H1 (cell line): Measurements from ENCODE around the gene RAB3A. TPM values are rescaled to one million over a fixed set of nuclear protein-coding genes. Genes with fewer than 3 reads are reported as not detected.

Experiments
- ASH2L ChIP-seq: fragments of 200-600, 300-600 bp; sonication (generic); IDR thresholded peaks from one replicate; pipeline ENCODE4 v1.7.1; 2017; ENCODE audit warnings: low read length
- BCL11A ChIP-seq, 2 experiments: IDR thresholded peaks; one replicate each; pipeline ENCODE4 v1.6.1; 2011; ENCODE audit warnings: low read depth in 2 of 2, low read length in 2 of 2, mild to moderate bottlenecking in 2 of 2
- BRCA1 ChIP-seq: IDR thresholded peaks from 2 replicates; pipeline ENCODE4 v1.6.1; 2012; ENCODE audit warnings: low read depth, low read length, improper control_type of control experiment
- CTBP2 ChIP-seq: IDR thresholded peaks from 2 replicates; pipeline ENCODE4 v1.7.0; 2011; ENCODE audit warnings: borderline replicate concordance, mild to moderate bottlenecking, moderate library complexity, mixed read lengths, low read length; ENCODE audit not compliant: insufficient read depth, insufficient read length
- EP300 ChIP-seq, 2 experiments: IDR thresholded peaks; 1 replicate in 1 of 2; 2 replicates in 1 of 2; pipeline ENCODE4 v1.6.1; 2011 to 2012; ENCODE audit warnings: low read depth in 2 of 2, low read length in 2 of 2, mild to moderate bottlenecking in 2 of 2, borderline replicate concordance in 1 of 2, inconsistent platforms in 1 of 2, moderate library complexity in 1 of 2
- GTF2F1 ChIP-seq: IDR thresholded peaks from 2 replicates; pipeline ENCODE4 v1.6.1; 2012; ENCODE audit warnings: low read depth, low read length, improper control_type of control experiment, borderline replicate concordance
- HDAC2 ChIP-seq, 2 experiments: fragments of 300-600 bp in 1 of 2; sonication (generic) in 1 of 2; IDR thresholded peaks; 2 replicates each; pipeline ENCODE4 v1.6.1; 2011 to 2012; ENCODE audit warnings: low read depth in 2 of 2, low read length in 2 of 2, mild to moderate bottlenecking in 2 of 2, moderate library complexity in 2 of 2, borderline replicate concordance in 1 of 2, inconsistent platforms in 1 of 2
- NANOG ChIP-seq: IDR thresholded peaks from 2 replicates; pipeline ENCODE4 v1.6.1; 2011; ENCODE audit warnings: low read length, low read depth, mild to moderate bottlenecking, inconsistent platforms; ENCODE audit not compliant: insufficient read depth, poor library complexity, severe bottlenecking
- POLR2AphosphoS5 ChIP-seq: IDR thresholded peaks from 2 replicates; pipeline ENCODE4 v1.6.1; 2011; ENCODE audit warnings: low read depth, low read length
- RNF2 ChIP-seq: fragments of 200-900, 300-1000 bp; sonication (generic); IDR thresholded peaks from 2 replicates; pipeline ENCODE4 v1.7.1; 2016; ENCODE audit warnings: borderline replicate concordance, low read depth, mild to moderate bottlenecking, antibody characterized with exemption, low read length; ENCODE audit not compliant: poor library complexity, severe bottlenecking; ENCODE audit errors: missing control alignments
- SIX5 ChIP-seq: IDR thresholded peaks from 2 replicates; pipeline ENCODE4 v1.6.1; 2011; ENCODE audit warnings: mild to moderate bottlenecking, low read depth, low read length
- TAF7 ChIP-seq: optimal IDR thresholded peaks from 2 replicates; pipeline ENCODE3; 2011; ENCODE audit warnings: low read depth, mild to moderate bottlenecking, inconsistent platforms, low read length, moderate library complexity, borderline replicate concordance
- YY1 ChIP-seq: IDR thresholded peaks from 2 replicates; pipeline ENCODE4 v1.6.1; 2011; ENCODE audit warnings: low read depth, mild to moderate bottlenecking, low read length
- polyA plus RNA-seq, 7 experiments: library from polyadenylated mRNA; depleted of rRNA in 3 of 7; stranded (reverse) in 5 of 7; unstranded in 2 of 7; fragments of >200 nt in 5 of 7; fragments of 200-250 nt in 2 of 7; gene quantifications; 1 replicate in 5 of 7; 2 replicates in 1 of 7; 4 replicates in 1 of 7; pipeline versions ENCODE4 v1.2.1 to v1.2.3, GENCODE V29; 2011 to 2013; ENCODE audit warnings: missing spikeins in 2 of 7, mixed read lengths in 2 of 7
- total RNA-seq: library from RNA; stranded (reverse); fragmentation: NEBNext Ultra II Directional; extraction: Animal tissue kit (Norgen Biotek cat#: 25700); gene quantifications from 2 replicates; pipeline ENCODE4 v1.2.1, GENCODE V29; 2021

The RAB3A gene
- total and polyA plus RNA-seq, 2 of the 8 experiments (the other 6 are each of a cell fraction or from before 2014, with no cell fraction given): 13.6 to 14.2 TPM

DNA sequence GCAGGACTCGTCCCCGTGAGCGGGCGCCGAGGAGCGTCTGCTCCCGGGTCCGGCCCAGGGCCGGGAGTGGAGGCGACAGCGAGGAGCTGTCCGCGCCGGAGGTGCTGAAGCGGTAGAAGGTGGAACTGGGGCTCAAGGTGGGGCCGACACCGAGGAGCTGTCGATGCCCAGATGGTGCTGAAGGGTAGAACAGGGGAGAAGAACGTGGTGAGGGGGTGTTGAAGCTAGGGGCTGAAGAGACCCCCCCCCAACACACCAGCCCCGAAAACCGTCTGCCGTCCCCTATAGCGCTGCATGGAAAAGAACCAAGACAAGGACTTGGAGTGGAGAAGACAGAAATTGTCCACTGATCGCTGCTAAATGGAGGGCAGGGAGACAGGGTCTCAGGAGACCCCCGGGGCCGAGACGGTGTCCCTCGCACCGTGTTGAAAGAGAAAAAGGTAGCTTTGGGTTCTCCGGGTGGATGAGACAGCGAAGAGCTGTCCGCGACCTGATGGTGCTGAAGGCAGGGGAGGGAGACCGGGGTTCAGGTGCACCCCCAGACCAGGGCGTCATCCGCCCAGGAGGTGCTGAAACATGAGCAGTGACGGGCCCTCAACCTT, 29.5 kb upstream of the RAB3A start (continued):
- TF ChIP-seq TAF7 (no peak), BRCA1 (no peak), RNF2 (no peak), EP300 (IDR thresholded peaks at IDR 0.05; ENCODE audit: borderline replicate concordance in 1 of 2, low read depth in 2 of 2, low read length in 2 of 2) (peak in 1 of 2 experiments; percentile 18; a peak in 1 of 3 replicates), CTBP2 (no peak), HDAC2 (IDR thresholded peaks at IDR 0.05; ENCODE audit: borderline replicate concordance in 1 of 2, low read depth in 2 of 2, low read length in 2 of 2) (peak; percentile 97 to 98), ASH2L (no peak), YY1 (no peak; the same call in 1 of the 2 replicates), POLR2AphosphoS5 (no peak), BCL11A (IDR thresholded peaks at IDR 0.05; ENCODE audit: low read depth in 2 of 2, low read length in 2 of 2) (no peak), NANOG (no peak), SIX5 (no peak), GTF2F1 (no peak)
